WTC11 (cell line): ENCODE data around the gene CHTF18. TPM values are rescaled to one million over a fixed set of nuclear protein-coding genes. Genes with fewer than 3 reads are reported as not detected.

Source experiments
- ATAC-seq: fragments of 200-7000 bp; cut with Tn5 transposase; 2 replicates; pipeline ENCODE4 v1.10.0; 2021; ENCODE audit warnings: mild to moderate bottlenecking, moderate library complexity
- CTCF ChIA-PET: fragments of 300-600 bp; sonication (Branson Sonifier 250); formaldehyde crosslinking; loops from one replicate; lab custom pipeline; 2021; ENCODE audit warnings: antibody characterized with exemption; lab: Charles Lee
- POLR2A ChIA-PET: fragments of 350-600 bp; sonication (Branson Sonifier 250); formaldehyde crosslinking; loops from one replicate; lab custom pipeline; 2021; ENCODE audit warnings: antibody characterized with exemption; lab: Charles Lee
- DNase-seq: peaks from one replicate; pipeline ENCODE4 v3.0.0; 2021; ENCODE audit warnings: low spot score
- H3K27ac Mint-ChIP-seq: 2 replicates; pipeline ENCODE4 v1.8.0; 2021; ENCODE audit warnings: mixed read lengths
- H3K27me3 Mint-ChIP-seq: 2 replicates; pipeline ENCODE4 v1.8.0; 2021; ENCODE audit warnings: low read depth, mild to moderate bottlenecking, moderate library complexity, mixed read lengths
- H3K36me3 Mint-ChIP-seq: 2 replicates; pipeline ENCODE4 v1.8.0; 2021; ENCODE audit warnings: mixed read lengths
- H3K4me1 Mint-ChIP-seq: 2 replicates; pipeline ENCODE4 v1.8.0; 2022; ENCODE audit warnings: mixed read lengths
- H3K4me3 Mint-ChIP-seq: 2 replicates; pipeline ENCODE4 v1.8.0; 2021; ENCODE audit warnings: mild to moderate bottlenecking, moderate library complexity, mixed read lengths
- H3K9me3 Mint-ChIP-seq: 2 replicates; pipeline ENCODE4 v1.8.0; 2021; ENCODE audit warnings: mixed read lengths
- ATF1 ChIP-seq: sonication (generic); formaldehyde crosslinking; IDR thresholded peaks from 2 replicates; pipeline ENCODE4 v1.8.1; 2023; ENCODE audit warnings: mild to moderate bottlenecking, moderate library complexity, missing genetic modification reagents
- CREM ChIP-seq: sonication (generic); formaldehyde crosslinking; IDR thresholded peaks from 2 replicates; pipeline ENCODE4 v1.8.1; 2022; ENCODE audit warnings: mild to moderate bottlenecking, missing genetic modification reagents, moderate library complexity
- FOXJ3 ChIP-seq: sonication (generic); formaldehyde crosslinking; IDR thresholded peaks from 2 replicates; pipeline ENCODE4 v1.9.0; 2021; ENCODE audit warnings: missing genetic modification reagents, mild to moderate bottlenecking, borderline replicate concordance
- GTF2I ChIP-seq: fragments of 250-450 bp; sonication (Bioruptor Pico); conservative IDR thresholded peaks from 2 replicates; pipeline ENCODE4 v1.4.0; 2021; ENCODE audit warnings: mild to moderate bottlenecking
- HMGA2 ChIP-seq: fragments of 250-450 bp; sonication (Bioruptor Pico); IDR thresholded peaks from 2 replicates; pipeline ENCODE4 v1.4.0; 2021; ENCODE audit warnings: mild to moderate bottlenecking, moderate library complexity
- HMGXB4 ChIP-seq: sonication (generic); formaldehyde crosslinking; IDR thresholded peaks from 2 replicates; pipeline ENCODE4 v1.8.1; 2023; ENCODE audit warnings: mild to moderate bottlenecking, moderate library complexity, missing genetic modification reagents
- IRF2 ChIP-seq: sonication (generic); formaldehyde crosslinking; IDR thresholded peaks from 2 replicates; pipeline ENCODE4 v1.8.0; 2022; ENCODE audit warnings: low read depth, missing genetic modification reagents, borderline replicate concordance
- KAT7 ChIP-seq: sonication (generic); formaldehyde crosslinking; IDR thresholded peaks from 2 replicates; pipeline ENCODE4 v1.8.1; 2023; ENCODE audit warnings: missing genetic modification reagents, mild to moderate bottlenecking, borderline replicate concordance
- MXD4 ChIP-seq: fragments of 250-450 bp; sonication (Bioruptor Pico); IDR thresholded peaks from 2 replicates; pipeline ENCODE4 v1.8.0; 2021; ENCODE audit warnings: mild to moderate bottlenecking, moderate library complexity, borderline replicate concordance
- NFATC4 ChIP-seq: fragments of 250-450 bp; sonication (Bioruptor Pico); IDR thresholded peaks from 2 replicates; pipeline ENCODE4 v1.9.0; 2021; ENCODE audit warnings: mild to moderate bottlenecking
- PRDM15 ChIP-seq: sonication (generic); formaldehyde crosslinking; IDR thresholded peaks from 2 replicates; pipeline ENCODE4 v1.8.0; 2022; ENCODE audit warnings: missing genetic modification reagents
- SMAD3 ChIP-seq: sonication (generic); formaldehyde crosslinking; IDR thresholded peaks from 2 replicates; pipeline ENCODE4 v1.8.0; 2022; ENCODE audit warnings: missing genetic modification reagents, mild to moderate bottlenecking, borderline replicate concordance
- TEAD1 ChIP-seq: sonication (generic); formaldehyde crosslinking; IDR thresholded peaks from 2 replicates; pipeline ENCODE4 v1.8.0; 2022; ENCODE audit warnings: mild to moderate bottlenecking, missing genetic modification reagents
- TEAD4 ChIP-seq: sonication (generic); formaldehyde crosslinking; IDR thresholded peaks from 2 replicates; pipeline ENCODE4 v1.8.0; 2022; ENCODE audit warnings: mild to moderate bottlenecking, missing genetic modification reagents
- ZBTB21 ChIP-seq: sonication (generic); formaldehyde crosslinking; IDR thresholded peaks from 2 replicates; pipeline ENCODE4 v1.8.1; 2023; ENCODE audit warnings: mild to moderate bottlenecking, missing genetic modification reagents, borderline replicate concordance
- total RNA-seq: library from RNA; stranded (reverse); gene quantifications from 3 replicates; pipeline ENCODE4 v1.2.3, GENCODE V29; 2021
- TF ChIP-seq, protein P1 (sequence below): fragments of 250-450 bp; sonication (Bioruptor Pico); IDR thresholded peaks from 2 replicates; pipeline ENCODE4 v2.1.2; 2022; ENCODE audit warnings: mild to moderate bottlenecking, moderate library complexity
- TF ChIP-seq, protein P2 (sequence below): sonication (generic); formaldehyde crosslinking; IDR thresholded peaks from 2 replicates; pipeline ENCODE4 v1.8.0; 2023; ENCODE audit warnings: missing genetic modification reagents
- TF ChIP-seq, protein P3 (sequence below): fragments of 200-600 bp; IDR thresholded peaks from 2 replicates; pipeline ENCODE4 v1.8.0; 2022; ENCODE audit warnings: antibody characterized with exemption
- TF ChIP-seq, protein P4 (sequence below): fragments of 250-450 bp; sonication (Bioruptor Pico); IDR thresholded peaks from 2 replicates; pipeline ENCODE4 v1.9.0; 2021; ENCODE audit warnings: mild to moderate bottlenecking
- TF ChIP-seq, protein P5 (sequence below): sonication (generic); formaldehyde crosslinking; conservative IDR thresholded peaks from 2 replicates; pipeline ENCODE4 v1.8.1; 2022; ENCODE audit warnings: mild to moderate bottlenecking, missing genetic modification reagents
- TF ChIP-seq, protein P6 (sequence below): sonication (generic); formaldehyde crosslinking; IDR thresholded peaks from 2 replicates; pipeline ENCODE4 v1.8.0; 2022; ENCODE audit warnings: mild to moderate bottlenecking, missing genetic modification reagents

CHTF18 gene
- total RNA-seq, 1 experiment from 2014 or later, result 183 TPM

DNA sequence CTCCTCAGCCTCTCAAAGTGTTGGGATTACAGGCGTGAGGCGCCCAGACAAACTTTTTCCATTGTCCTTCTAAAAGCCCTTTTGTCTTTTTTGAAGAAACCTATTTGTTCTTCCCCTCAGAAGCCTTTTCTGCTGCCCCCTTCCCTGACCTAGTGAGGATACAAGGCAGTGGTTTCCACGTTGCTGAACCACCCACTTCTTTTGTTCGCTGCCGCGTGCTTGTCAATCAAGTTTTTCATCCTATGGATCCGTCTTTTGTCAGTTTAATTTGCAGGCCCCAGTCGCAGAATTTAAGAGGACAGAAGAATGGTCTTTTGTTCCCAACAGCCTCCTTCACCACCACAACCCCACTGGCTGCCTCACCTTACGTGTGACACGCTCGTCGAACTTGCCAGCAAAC, 32.3 kb downstream of the CHTF18 start:
- Mint-ChIP-seq H3K27ac (no peak overlapping the region; the same call in 1 of the 2 replicates), H3K4me3 (no peak overlapping the region), H3K36me3 (no peaks in the 10 kb centered on the region), H3K4me1 (peaks cover 4% of the 10 kb centered on the region), H3K27me3 (no peaks in the 10 kb centered on the region; the same call in 1 of the 2 replicates), H3K9me3 (no peaks in the 10 kb centered on the region)
- DNase-seq, result no peak
- TF ChIP-seq IRF2 (no peak), KAT7 (CRISPR knock-in tag) (no peak), FOXJ3 (CRISPR knock-in tag) (no peak), TEAD1 (CRISPR knock-in tag) (no peak), MXD4 (no peak), CREM (CRISPR knock-in tag) (no peak), HMGXB4 (CRISPR knock-in tag) (no peak), NFATC4 (no peak), TEAD4 (CRISPR knock-in tag) (no peak), HMGA2 (CRISPR knock-in tag) (no peak), ZBTB21 (no peak), SMAD3 (no peak)
- TF ChIP-seq, protein P1, sequence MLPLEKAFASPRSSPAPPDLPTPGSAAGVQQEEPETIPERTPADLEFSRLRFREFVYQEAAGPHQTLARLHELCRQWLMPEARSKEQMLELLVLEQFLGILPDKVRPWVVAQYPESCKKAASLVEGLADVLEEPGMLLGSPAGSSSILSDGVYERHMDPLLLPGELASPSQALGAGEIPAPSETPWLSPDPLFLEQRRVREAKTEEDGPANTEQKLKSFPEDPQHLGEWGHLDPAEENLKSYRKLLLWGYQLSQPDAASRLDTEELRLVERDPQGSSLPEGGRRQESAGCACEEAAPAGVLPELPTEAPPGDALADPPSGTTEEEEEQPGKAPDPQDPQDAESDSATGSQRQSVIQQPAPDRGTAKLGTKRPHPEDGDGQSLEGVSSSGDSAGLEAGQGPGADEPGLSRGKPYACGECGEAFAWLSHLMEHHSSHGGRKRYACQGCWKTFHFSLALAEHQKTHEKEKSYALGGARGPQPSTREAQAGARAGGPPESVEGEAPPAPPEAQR, result no peak
- TF ChIP-seq, protein P2, sequence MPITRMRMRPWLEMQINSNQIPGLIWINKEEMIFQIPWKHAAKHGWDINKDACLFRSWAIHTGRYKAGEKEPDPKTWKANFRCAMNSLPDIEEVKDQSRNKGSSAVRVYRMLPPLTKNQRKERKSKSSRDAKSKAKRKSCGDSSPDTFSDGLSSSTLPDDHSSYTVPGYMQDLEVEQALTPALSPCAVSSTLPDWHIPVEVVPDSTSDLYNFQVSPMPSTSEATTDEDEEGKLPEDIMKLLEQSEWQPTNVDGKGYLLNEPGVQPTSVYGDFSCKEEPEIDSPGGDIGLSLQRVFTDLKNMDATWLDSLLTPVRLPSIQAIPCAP (CRISPR knock-in tag), result no peak
- TF ChIP-seq, protein P3, sequence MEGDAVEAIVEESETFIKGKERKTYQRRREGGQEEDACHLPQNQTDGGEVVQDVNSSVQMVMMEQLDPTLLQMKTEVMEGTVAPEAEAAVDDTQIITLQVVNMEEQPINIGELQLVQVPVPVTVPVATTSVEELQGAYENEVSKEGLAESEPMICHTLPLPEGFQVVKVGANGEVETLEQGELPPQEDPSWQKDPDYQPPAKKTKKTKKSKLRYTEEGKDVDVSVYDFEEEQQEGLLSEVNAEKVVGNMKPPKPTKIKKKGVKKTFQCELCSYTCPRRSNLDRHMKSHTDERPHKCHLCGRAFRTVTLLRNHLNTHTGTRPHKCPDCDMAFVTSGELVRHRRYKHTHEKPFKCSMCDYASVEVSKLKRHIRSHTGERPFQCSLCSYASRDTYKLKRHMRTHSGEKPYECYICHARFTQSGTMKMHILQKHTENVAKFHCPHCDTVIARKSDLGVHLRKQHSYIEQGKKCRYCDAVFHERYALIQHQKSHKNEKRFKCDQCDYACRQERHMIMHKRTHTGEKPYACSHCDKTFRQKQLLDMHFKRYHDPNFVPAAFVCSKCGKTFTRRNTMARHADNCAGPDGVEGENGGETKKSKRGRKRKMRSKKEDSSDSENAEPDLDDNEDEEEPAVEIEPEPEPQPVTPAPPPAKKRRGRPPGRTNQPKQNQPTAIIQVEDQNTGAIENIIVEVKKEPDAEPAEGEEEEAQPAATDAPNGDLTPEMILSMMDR, result no peak
- TF ChIP-seq, protein P4, sequence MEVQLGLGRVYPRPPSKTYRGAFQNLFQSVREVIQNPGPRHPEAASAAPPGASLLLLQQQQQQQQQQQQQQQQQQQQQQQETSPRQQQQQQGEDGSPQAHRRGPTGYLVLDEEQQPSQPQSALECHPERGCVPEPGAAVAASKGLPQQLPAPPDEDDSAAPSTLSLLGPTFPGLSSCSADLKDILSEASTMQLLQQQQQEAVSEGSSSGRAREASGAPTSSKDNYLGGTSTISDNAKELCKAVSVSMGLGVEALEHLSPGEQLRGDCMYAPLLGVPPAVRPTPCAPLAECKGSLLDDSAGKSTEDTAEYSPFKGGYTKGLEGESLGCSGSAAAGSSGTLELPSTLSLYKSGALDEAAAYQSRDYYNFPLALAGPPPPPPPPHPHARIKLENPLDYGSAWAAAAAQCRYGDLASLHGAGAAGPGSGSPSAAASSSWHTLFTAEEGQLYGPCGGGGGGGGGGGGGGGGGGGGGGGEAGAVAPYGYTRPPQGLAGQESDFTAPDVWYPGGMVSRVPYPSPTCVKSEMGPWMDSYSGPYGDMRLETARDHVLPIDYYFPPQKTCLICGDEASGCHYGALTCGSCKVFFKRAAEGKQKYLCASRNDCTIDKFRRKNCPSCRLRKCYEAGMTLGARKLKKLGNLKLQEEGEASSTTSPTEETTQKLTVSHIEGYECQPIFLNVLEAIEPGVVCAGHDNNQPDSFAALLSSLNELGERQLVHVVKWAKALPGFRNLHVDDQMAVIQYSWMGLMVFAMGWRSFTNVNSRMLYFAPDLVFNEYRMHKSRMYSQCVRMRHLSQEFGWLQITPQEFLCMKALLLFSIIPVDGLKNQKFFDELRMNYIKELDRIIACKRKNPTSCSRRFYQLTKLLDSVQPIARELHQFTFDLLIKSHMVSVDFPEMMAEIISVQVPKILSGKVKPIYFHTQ, result no peak
- TF ChIP-seq, protein P5, sequence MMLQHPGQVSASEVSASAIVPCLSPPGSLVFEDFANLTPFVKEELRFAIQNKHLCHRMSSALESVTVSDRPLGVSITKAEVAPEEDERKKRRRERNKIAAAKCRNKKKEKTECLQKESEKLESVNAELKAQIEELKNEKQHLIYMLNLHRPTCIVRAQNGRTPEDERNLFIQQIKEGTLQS, result no peak
- ChIA-PET CTCF (interaction anchor here (0.8 to 7.8 kb wide), 2 partner anchors 235 to 282 kb away, joined by 3 to 31 read pairs; no protein-coding TSS in a partner anchor), POLR2A (no interaction called here)
- no peak for ATAC-seq

GRCh38 chr16:821751-822150, 33.3 kb downstream of the CHTF18 start:
- DNase-seq (no peak), ATAC-seq (no peak)
- ChIA-PET POLR2A (no interaction called here), CTCF (interaction anchor here (0.6 to 7.8 kb wide), 3 partner anchors 50 to 281 kb away, joined by 3 to 31 read pairs (median 4); no protein-coding TSS in a partner anchor)
- Mint-ChIP-seq H3K4me3 (no peak overlapping the region), H3K36me3 (no peaks in the 10 kb centered on the region), H3K27me3 (no peaks in the 10 kb centered on the region; the same call in 1 of the 2 replicates), H3K9me3 (no peaks in the 10 kb centered on the region), H3K4me1 (peaks cover 4% of the 10 kb centered on the region), H3K27ac (0 out of 2 replicates have a peak overlapping the region, but pooled peaks have one; percentile 36)
- no peak for TF ChIP-seq SMAD3
- TF ChIP-seq PRDM15 (CRISPR knock-in tag), result no peak
- no peak for TF ChIP-seq GTF2I
- no peak for TF ChIP-seq ATF1 (CRISPR knock-in tag)
- TF ChIP-seq, protein P6, sequence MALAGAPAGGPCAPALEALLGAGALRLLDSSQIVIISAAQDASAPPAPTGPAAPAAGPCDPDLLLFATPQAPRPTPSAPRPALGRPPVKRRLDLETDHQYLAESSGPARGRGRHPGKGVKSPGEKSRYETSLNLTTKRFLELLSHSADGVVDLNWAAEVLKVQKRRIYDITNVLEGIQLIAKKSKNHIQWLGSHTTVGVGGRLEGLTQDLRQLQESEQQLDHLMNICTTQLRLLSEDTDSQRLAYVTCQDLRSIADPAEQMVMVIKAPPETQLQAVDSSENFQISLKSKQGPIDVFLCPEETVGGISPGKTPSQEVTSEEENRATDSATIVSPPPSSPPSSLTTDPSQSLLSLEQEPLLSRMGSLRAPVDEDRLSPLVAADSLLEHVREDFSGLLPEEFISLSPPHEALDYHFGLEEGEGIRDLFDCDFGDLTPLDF (CRISPR knock-in tag), result no peak
